ENCODE measurements around the gene LZTFL1. TPM values are rescaled to one million over a fixed set of nuclear protein-coding genes. Genes with fewer than 3 reads are reported as not detected.

Gene LZTFL1
- total RNA-seq, 2 donors from 2014 or later, result 3.4 to 5.2 TPM

DNA sequence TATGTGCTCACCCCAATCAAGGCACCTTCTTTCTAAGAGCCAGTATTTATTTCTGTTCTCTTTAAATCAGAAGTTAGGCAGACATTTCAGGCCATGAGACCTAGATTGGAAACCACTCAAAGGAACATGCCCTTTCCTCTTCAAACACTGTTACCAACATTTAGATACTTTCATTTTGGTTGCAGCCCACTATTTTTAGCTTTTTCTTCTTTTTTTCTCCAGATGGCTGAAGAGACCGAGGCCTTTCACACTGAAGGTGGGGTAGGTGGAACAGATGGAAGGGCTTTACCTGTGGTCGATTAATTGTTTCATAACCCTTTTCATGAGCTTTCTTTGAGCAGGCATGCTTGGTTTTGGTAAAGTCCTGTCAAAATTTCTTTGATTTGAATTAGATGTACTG lies 10.9 kb upstream of the LZTFL1 start:
- ATAC-seq (replicated peaks), result no peak
- no peak overlapping the region for H3K4me3 Mint-ChIP-seq
- H3K27me3 Mint-ChIP-seq, result peaks cover 26% of the 10 kb centered on the region
- peaks cover 10% of the 10 kb centered on the region for H3K4me1 Mint-ChIP-seq
- H3K9me3 Mint-ChIP-seq, result no peaks in the 10 kb centered on the region
- no peak overlapping the region for H3K27ac Mint-ChIP-seq
- H3K36me3 Mint-ChIP-seq (ENCODE audit: low read depth), result no peaks in the 10 kb centered on the region

DNA sequence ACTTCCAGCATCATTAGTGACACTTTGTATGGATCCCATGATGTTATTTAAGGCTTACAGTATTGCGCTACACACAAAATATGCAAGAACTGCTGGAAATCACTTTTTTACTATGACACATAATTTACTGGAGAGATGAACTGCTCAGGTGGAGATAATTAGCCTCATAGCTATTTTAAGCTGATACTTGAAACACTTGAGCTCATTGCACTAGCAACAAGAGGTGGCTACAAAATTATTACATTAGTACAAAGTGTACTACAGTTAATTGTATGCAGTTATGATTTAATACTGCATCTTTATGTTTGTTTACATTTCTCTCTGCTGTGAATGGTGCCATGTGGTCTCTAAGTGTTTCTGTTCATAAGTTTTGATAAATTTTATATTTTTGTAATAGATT lies 6.5 kb upstream of the LZTFL1 start:
- Mint-ChIP-seq H3K27me3 (peaks cover 20% of the 10 kb centered on the region), H3K9me3 (no peaks in the 10 kb centered on the region), H3K4me3 (no peak overlapping the region), H3K36me3 (ENCODE audit: low read depth) (no peaks in the 10 kb centered on the region), H3K27ac (no peak overlapping the region), H3K4me1 (peaks cover 3% of the 10 kb centered on the region)
- no peak for ATAC-seq (replicated peaks)

DNA sequence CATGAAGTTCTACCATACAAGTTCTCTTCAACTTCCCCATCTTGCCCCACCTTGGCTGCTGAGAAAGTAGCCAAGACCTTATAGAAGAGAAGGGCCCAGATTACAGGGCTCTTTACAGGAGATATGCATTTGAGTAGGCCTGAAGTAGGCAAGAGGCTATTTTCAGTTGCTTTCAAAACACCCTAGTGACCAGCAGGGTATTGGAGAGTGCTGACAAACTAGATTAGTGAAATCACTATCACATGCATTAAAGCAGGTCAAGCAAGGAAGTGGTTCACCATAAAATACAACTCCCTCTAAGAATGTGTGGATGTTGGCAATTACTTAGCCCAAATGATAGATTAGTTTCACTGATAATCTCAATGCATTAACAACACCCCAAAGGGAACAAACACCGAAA lies 2.7 kb upstream of the LZTFL1 start:
- no peak for ATAC-seq (replicated peaks)
- no peak overlapping the region for H3K27ac Mint-ChIP-seq
- H3K4me1 Mint-ChIP-seq, result no peaks in the 10 kb centered on the region
- H3K4me3 Mint-ChIP-seq, result no peak overlapping the region
- H3K9me3 Mint-ChIP-seq, result no peaks in the 10 kb centered on the region
- no peaks in the 10 kb centered on the region for H3K36me3 Mint-ChIP-seq (ENCODE audit: low read depth)
- peaks cover 11% of the 10 kb centered on the region for H3K27me3 Mint-ChIP-seq

DNA sequence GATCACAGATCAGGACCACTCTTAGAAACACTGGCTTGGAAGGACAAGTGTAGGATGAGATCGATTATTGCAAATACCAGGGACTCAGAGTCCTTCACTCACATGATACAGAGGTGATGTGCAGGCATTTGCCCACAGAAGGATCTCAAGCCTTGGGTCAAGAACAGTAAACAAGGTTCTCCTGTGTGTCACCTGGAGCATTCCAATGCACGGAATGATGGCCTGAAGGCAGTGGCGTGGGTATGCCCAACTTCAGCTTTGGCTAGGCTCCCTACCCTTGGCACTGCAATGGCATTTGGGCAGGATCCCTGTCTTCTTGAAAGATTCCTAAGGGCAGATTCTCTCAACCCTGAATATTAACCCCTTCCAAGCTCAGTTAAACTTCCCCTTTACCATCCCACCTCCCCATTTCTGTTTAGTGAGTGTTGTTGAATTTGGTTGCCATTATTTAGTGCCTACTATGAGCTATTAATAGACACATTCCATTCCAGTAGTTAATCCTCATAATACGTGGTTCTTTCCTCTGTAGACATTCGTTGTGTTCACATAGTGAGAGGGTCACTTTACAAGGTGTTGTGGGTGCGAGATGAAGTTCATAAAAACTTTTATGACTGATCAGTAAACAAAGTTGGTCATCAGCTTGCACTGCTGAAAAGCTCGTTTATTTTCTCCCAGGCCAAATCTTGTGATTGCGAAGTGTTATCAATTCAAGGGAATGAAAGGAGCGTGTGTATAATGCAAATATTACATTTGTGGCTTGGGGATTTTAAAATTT lies 1.1 kb upstream of the LZTFL1 start:
- Mint-ChIP-seq H3K27me3 (peaks cover 7% of the 10 kb centered on the region), H3K9me3 (no peaks in the 10 kb centered on the region), H3K4me3 (peak overlapping the region; percentile 90), H3K27ac (no peak overlapping the region), H3K4me1 (no peaks in the 10 kb centered on the region), H3K36me3 (ENCODE audit: low read depth) (no peaks in the 10 kb centered on the region)
- no peak for ATAC-seq (replicated peaks)

DNA sequence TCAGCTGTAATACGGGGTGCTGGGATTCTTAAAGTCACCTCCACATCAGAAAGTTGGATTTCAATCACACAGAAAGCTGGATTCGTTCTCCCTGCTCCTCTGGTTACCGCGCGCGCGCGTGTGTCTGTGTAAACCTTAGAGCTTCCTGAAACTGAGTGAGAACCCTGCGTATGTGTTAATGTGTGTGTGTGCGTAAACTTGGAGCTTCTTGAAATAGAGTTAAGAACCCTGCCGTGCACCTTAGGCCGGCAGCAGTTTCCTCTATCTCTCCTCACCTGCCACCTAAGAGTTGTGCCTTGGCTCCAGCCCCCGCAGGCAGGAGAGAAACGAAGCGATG lies 531 bp downstream of the LZTFL1 start:
- Mint-ChIP-seq H3K4me1 (no peaks in the 10 kb centered on the region), H3K4me3 (peak overlapping the region; percentile 90), H3K27ac (peak overlapping the region; percentile 92), H3K36me3 (ENCODE audit: low read depth) (peaks cover 11% of the 10 kb centered on the region), H3K27me3 (no peaks in the 10 kb centered on the region), H3K9me3 (no peaks in the 10 kb centered on the region)
- peak; percentile 42 for ATAC-seq (replicated peaks)

DNA sequence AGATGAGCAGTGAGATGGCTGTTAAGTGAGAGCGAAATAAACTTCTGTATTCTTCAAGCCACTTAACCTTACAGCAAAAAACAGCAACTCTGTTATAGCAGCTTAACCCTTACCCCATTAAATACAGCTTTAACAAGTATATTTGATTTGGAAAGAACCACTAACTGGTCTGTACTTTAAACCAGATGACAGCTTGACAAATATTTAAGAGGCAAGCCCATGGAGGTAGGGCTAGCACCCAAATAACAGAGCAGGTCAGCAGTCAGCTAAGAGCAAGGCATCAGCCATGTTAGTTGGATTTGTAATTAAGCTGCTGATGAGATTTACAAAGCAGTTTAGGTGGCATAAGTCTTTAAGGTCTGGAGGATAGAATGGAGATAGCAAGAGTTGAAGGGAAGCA lies 3.5 kb downstream of the LZTFL1 start:
- Mint-ChIP-seq H3K27me3 (no peaks in the 10 kb centered on the region), H3K9me3 (no peaks in the 10 kb centered on the region), H3K4me1 (no peaks in the 10 kb centered on the region), H3K27ac (no peak overlapping the region), H3K36me3 (ENCODE audit: low read depth) (peaks cover 24% of the 10 kb centered on the region), H3K4me3 (no peak overlapping the region)
- ATAC-seq (replicated peaks), result no peak

DNA sequence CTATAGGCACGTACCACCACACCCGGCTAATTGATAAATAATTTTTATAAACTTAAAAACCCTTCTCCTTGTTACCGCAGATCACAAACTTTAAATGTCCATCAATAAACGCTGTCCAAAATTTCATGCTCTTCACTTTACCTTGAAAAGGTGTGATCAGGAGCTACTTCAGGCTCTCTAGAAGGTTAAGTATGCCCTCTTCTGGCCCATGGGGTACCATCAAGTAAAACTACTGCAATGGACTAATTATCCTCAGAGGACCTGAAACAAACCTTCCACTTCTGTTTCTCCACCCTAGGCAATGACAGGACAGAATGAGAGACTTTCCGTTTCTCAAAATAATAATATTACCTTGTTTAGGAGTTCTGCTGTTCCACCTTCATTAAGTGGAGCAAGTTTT lies 9.2 kb downstream of the LZTFL1 start:
- H3K27me3 Mint-ChIP-seq, result no peaks in the 10 kb centered on the region

DNA sequence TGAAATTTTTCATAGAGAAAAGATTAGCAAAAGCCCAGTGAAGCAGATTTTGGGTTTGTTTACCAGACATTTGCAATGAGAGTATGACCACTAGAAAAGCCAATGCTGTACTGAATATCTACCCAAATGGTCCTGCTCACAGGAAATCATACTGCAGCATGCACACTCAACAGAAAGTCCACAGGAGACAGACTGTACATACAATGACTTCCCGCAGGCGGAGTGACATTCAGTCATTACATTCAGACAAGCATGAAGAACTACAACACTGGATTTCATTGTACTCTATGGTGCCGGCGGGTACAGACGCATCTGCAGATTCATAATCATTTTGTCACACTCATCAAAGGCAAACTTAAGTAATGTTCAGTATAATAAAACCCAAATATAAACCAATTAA lies 11.8 kb downstream of the LZTFL1 start:
- H3K4me3 Mint-ChIP-seq, result no peak overlapping the region
- peaks cover 54% of the 10 kb centered on the region for H3K36me3 Mint-ChIP-seq (ENCODE audit: low read depth)
- H3K4me1 Mint-ChIP-seq, result no peaks in the 10 kb centered on the region
- no peak overlapping the region for H3K27ac Mint-ChIP-seq
- H3K9me3 Mint-ChIP-seq, result no peaks in the 10 kb centered on the region
- no peak for ATAC-seq (replicated peaks)
- no peaks in the 10 kb centered on the region for H3K27me3 Mint-ChIP-seq

More for the DNA sequence above, 9.2 kb downstream of the LZTFL1 start:
- H3K4me1 Mint-ChIP-seq, result no peaks in the 10 kb centered on the region
- no peaks in the 10 kb centered on the region for H3K9me3 Mint-ChIP-seq
- no peak overlapping the region for H3K27ac Mint-ChIP-seq
- H3K4me3 Mint-ChIP-seq, result no peak overlapping the region
- peaks cover 52% of the 10 kb centered on the region for H3K36me3 Mint-ChIP-seq (ENCODE audit: low read depth)
- ATAC-seq (replicated peaks), result no peak

DNA sequence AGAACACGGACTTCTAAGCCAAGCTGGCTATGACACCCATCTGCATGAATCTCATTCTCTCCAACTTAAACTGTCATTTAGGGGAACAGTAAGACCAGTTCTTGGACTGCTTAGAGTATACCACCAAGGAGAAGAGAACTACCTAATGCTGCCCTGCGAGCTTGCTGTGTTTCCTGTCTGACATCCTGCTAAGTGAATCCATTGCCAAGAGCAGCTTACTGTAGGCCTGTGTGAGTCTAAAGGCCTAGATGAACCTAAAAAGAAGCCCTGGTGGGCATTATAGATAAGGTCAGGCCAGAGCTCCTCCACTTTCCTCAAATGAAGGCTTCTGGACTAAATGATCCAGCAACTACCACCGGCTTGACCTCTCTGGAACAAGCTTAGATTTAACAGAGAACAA lies 15.0 kb downstream of the LZTFL1 start:
- H3K4me3 Mint-ChIP-seq, result no peak overlapping the region
- no peak for ATAC-seq (replicated peaks)
- peak overlapping the region; percentile 14 for H3K27ac Mint-ChIP-seq
- no peaks in the 10 kb centered on the region for H3K27me3 Mint-ChIP-seq
- peaks cover 63% of the 10 kb centered on the region for H3K36me3 Mint-ChIP-seq (ENCODE audit: low read depth)
- no peaks in the 10 kb centered on the region for H3K4me1 Mint-ChIP-seq
- H3K9me3 Mint-ChIP-seq, result no peaks in the 10 kb centered on the region

DNA sequence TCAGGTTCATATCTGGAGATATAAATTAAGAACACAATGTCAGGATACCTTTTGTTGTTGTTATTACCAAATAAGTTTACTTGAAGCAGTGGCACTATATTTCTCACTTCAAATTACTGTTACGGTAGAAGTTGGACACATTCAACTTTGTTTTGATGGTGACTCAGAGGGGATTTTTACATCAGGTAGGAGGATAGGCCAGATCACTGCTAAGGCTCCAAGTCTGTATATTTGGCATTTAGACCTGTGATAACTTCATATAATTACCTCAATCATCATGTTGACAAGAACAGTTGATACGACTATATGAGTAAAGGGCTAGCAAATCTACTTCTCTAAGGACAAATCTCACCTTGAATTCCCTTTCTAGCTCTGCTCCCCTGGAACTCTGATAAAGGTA lies 15.6 kb downstream of the LZTFL1 start:
- H3K4me3 Mint-ChIP-seq, result no peak overlapping the region
- H3K27me3 Mint-ChIP-seq, result no peaks in the 10 kb centered on the region
- peaks cover 61% of the 10 kb centered on the region for H3K36me3 Mint-ChIP-seq (ENCODE audit: low read depth)
- no peaks in the 10 kb centered on the region for H3K9me3 Mint-ChIP-seq
- H3K27ac Mint-ChIP-seq, result peak overlapping the region; percentile 14
- H3K4me1 Mint-ChIP-seq, result no peaks in the 10 kb centered on the region
- ATAC-seq (replicated peaks), result peak; percentile 84

DNA sequence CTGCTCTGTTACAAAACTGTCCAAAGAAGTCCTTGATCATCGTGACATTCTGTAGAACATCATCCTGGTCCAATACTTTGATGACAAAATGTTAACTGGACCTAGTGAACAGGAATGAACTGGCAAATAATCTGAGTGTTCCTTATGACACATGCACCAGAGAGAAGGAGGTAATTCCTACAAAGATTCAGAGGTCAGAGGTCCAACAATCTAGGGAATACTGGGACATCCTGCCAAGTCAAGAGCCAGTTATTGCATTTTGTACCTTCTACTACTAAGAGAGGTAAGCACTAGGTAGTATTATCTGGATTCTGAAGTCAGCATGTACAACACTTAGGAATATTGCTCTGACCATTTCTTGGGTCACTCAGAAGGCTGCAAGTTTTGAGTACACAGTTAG lies 20.8 kb downstream of the LZTFL1 start:
- no peaks in the 10 kb centered on the region for H3K9me3 Mint-ChIP-seq
- peaks cover 4% of the 10 kb centered on the region for H3K4me1 Mint-ChIP-seq
- no peak overlapping the region for H3K4me3 Mint-ChIP-seq
- no peak for ATAC-seq (replicated peaks)
- H3K27ac Mint-ChIP-seq, result no peak overlapping the region
- no peaks in the 10 kb centered on the region for H3K27me3 Mint-ChIP-seq
- H3K36me3 Mint-ChIP-seq (ENCODE audit: low read depth), result peaks cover 36% of the 10 kb centered on the region

DNA sequence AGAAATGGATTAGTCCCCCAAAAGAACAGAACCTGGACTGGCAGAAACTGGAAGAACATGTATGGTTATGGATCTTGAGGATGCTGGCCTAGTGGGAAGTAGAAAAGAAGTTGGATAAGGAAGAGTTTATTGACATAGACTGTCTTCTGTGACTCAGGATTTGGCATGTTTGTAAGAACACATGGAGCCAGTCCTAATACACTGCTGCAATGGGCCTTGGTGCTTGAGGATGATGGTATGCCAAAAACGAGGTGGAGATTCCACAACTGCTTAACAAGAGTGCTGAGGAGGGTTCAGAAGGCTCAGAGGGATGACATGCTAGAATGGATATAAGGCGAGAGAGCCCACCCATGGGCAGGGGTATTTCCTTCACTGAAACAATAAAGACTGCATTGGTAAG lies 22.4 kb downstream of the LZTFL1 start:
- Mint-ChIP-seq H3K4me1 (peaks cover 4% of the 10 kb centered on the region), H3K27ac (no peak overlapping the region), H3K9me3 (no peaks in the 10 kb centered on the region), H3K27me3 (no peaks in the 10 kb centered on the region), H3K36me3 (ENCODE audit: low read depth) (peaks cover 23% of the 10 kb centered on the region), H3K4me3 (no peak overlapping the region)
- ATAC-seq (replicated peaks), result no peak

DNA sequence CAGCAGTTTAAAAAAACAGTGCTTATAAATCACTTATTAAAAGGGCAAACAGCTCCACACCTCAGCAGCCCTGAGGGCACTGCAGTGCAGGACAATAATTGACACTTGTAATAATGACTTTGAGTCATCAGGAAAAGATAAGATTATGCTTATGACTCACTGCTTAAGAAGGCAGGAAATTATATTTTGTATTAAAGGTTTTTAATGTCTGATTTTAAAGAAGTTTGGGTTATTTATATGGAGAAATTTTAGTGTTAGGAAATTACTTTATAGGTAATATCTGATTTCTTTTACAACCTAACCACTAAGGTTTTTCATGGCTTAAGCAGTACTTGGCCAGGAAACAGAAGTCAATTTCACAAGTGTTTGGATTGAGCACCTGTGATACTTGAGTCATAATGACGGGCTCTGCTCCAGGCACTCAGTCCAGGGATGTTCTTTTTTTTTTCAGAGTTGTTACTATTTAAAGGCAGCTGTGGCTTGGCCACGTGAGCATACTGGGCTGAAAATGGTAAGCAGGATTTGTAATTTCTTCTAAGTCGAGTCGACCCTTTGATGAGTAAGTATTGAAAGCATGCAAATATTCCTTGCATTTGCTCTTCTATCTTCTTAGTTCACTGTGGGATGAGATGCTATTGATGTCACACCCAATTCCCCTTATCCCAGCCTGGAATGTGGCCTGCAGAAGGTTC lies 23.9 kb downstream of the LZTFL1 start:
- no peaks in the 10 kb centered on the region for H3K9me3 Mint-ChIP-seq

DNA sequence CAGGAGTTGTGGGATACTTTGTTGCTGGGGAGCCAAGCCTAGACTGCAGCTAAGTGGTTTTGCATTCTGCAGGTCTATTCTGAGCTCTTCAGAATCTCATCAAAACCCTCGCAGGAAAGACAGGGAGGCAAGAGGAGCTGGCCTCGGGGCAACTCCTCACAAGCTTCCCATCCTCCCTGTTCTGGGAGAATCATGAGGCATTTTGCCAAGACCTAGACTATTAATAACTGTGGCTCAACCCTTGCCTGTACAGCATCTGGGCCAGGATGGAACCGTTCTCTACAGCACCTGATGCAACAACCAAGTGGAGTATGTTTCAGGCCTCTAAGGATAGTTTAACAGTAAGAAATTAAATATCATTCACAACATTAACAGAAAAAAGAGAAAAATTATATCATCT lies 25.4 kb downstream of the LZTFL1 start:
- Mint-ChIP-seq H3K36me3 (ENCODE audit: low read depth) (peaks cover 3% of the 10 kb centered on the region), H3K4me1 (peaks cover 4% of the 10 kb centered on the region), H3K9me3 (no peaks in the 10 kb centered on the region), H3K4me3 (no peak overlapping the region), H3K27ac (no peak overlapping the region), H3K27me3 (peaks cover 5% of the 10 kb centered on the region)
- no peak for ATAC-seq (replicated peaks)

More for the DNA sequence above, 23.9 kb downstream of the LZTFL1 start:
- no peak overlapping the region for H3K4me3 Mint-ChIP-seq
- H3K27me3 Mint-ChIP-seq, result peaks cover 3% of the 10 kb centered on the region
- peak; percentile 59 for ATAC-seq (replicated peaks)
- peaks cover 4% of the 10 kb centered on the region for H3K4me1 Mint-ChIP-seq
- H3K36me3 Mint-ChIP-seq (ENCODE audit: low read depth), result peaks cover 13% of the 10 kb centered on the region
- no peak overlapping the region for H3K27ac Mint-ChIP-seq

DNA sequence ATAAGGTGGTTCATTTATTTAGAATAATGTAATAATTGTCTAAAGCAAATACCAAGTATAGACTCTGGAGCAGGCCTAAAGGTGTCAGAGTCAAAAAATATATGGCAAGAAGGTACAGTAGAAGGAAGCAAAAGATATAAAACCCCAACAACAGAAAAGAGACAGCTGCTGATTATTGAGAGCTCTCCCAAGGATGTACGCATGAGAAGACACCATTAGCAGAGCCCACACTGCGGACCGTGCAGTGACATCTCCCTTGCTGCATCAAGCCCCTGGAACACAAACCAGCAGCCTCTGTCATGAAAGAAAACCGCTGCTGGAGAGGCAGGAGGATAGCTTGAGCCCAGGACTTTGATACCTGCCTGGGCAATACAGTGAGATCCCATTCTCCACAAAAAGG lies 27.6 kb downstream of the LZTFL1 start:
- no peak overlapping the region for H3K27ac Mint-ChIP-seq
- H3K27me3 Mint-ChIP-seq, result peaks cover 8% of the 10 kb centered on the region
- H3K9me3 Mint-ChIP-seq, result no peaks in the 10 kb centered on the region
- H3K4me1 Mint-ChIP-seq, result peaks cover 4% of the 10 kb centered on the region
- H3K4me3 Mint-ChIP-seq, result no peak overlapping the region
- ATAC-seq (replicated peaks), result no peak
- H3K36me3 Mint-ChIP-seq (ENCODE audit: low read depth), result no peaks in the 10 kb centered on the region
